K562 (cell line): ENCODE results near the gene LCN15. TPM values are rescaled to one million over a fixed set of nuclear protein-coding genes. Genes with fewer than 3 reads are reported as not detected.

Source experiments
- BHLHE40 ChIP-seq: IDR thresholded peaks from 2 replicates; pipeline ENCODE4 v1.6.1; 2011; ENCODE audit warnings: low read length, improper control_type of control experiment
- FOXJ2 ChIP-seq: fragments of 200-800 bp; sonication (Bioruptor generic); IDR thresholded peaks from 2 replicates; pipeline ENCODE4 v1.6.1; 2016; ENCODE audit warnings: missing genetic modification characterization, missing compliant biosample characterization
- HDAC6 ChIP-seq: IDR thresholded peaks from 2 replicates; pipeline ENCODE4 v1.6.1; 2012; ENCODE audit warnings: low read depth, mild to moderate bottlenecking, control low read depth, inconsistent platforms, low read length, moderate library complexity
- NFE2 ChIP-seq: IDR thresholded peaks from 2 replicates; pipeline ENCODE4 v1.6.1; 2014; ENCODE audit warnings: antibody characterized with exemption, low read depth
- NR4A1 ChIP-seq, 2 experiments: fragments of 250-450 bp in 1 of 2; fragments of 450-650 bp in 1 of 2; sonication (Bioruptor Pico) in 1 of 2; IDR thresholded peaks; 2 replicates each; pipeline versions ENCODE4 v1.4.0 to v1.6.1; 2016 to 2020; ENCODE audit warnings: mild to moderate bottlenecking in 2 of 2, missing compliant biosample characterization in 1 of 2, missing genetic modification characterization in 1 of 2, moderate library complexity in 1 of 2
- PATZ1 ChIP-seq: fragments of 250-450 bp; sonication (Bioruptor Pico); IDR thresholded peaks from 2 replicates; pipeline ENCODE4 v1.5.0; 2020; ENCODE audit warnings: mild to moderate bottlenecking, borderline replicate concordance
- PHF8 ChIP-seq: fragments of 200-600 bp; sonication (generic); IDR thresholded peaks from 2 replicates; pipeline ENCODE4 v1.6.1; 2012; ENCODE audit warnings: mixed run types, mild to moderate bottlenecking, inconsistent platforms, low read length, moderate library complexity, borderline replicate concordance
- PRPF4 ChIP-seq: fragments of 200-400 bp; formaldehyde crosslinking; IDR thresholded peaks from one replicate; pipeline ENCODE4 v1.6.1; 2017; ENCODE audit warnings: low read length, low read depth, mild to moderate bottlenecking; ENCODE audit not compliant: insufficient read depth, poor library complexity, severe bottlenecking
- SAP30 ChIP-seq: fragments of 200-600 bp; sonication (generic); IDR thresholded peaks from 2 replicates; pipeline ENCODE4 v1.6.1; 2012; ENCODE audit warnings: borderline replicate concordance, low read depth, mild to moderate bottlenecking, moderate library complexity, low read length, control low read depth, inconsistent platforms; ENCODE audit not compliant: insufficient read depth, poor library complexity, severe bottlenecking
- SETDB1 ChIP-seq: IDR thresholded peaks from one replicate; pipeline ENCODE4 v1.6.1; 2012; ENCODE audit warnings: low read length, control low read depth, inconsistent platforms
- SIRT6 ChIP-seq: IDR thresholded peaks from one replicate; pipeline ENCODE4 v1.6.1; 2012; ENCODE audit warnings: low read depth, mild to moderate bottlenecking, control low read depth, inconsistent platforms, low read length, moderate library complexity
- ZBED1 ChIP-seq: IDR thresholded peaks from 2 replicates; pipeline ENCODE4 v1.6.1; 2014
- ZBTB49 ChIP-seq: sonication (generic); formaldehyde crosslinking; IDR thresholded peaks from 2 replicates; pipeline ENCODE4 v1.8.0; 2022; ENCODE audit warnings: missing genetic modification reagents, mild to moderate bottlenecking, borderline replicate concordance
- polyA plus RNA-seq, 8 experiments: library from polyadenylated mRNA; depleted of rRNA in 4 of 8; stranded (reverse) in 5 of 8; unstranded in 3 of 8; fragments of >200 nt; fragmentation: Nextera tagmentation in 2 of 8; fragmentation: Illumina TruSeq in 1 of 8; extraction: Ambion mirVana in 2 of 8; extraction: Trizol in 1 of 8; gene quantifications; 2 replicates each; pipeline versions ENCODE4 v1.2.1 to v1.2.3, GENCODE V29; 2011 to 2014; ENCODE audit warnings: inconsistent platforms in 1 of 8, missing spikeins in 1 of 8
- total RNA-seq, 7 experiments: library from RNA; depleted of rRNA in 6 of 7; stranded (reverse); fragments of >200 nt in 6 of 7; fragmentation: Illumina TruSeq in 2 of 7; extraction: Trizol in 2 of 7; gene quantifications; 2 replicates each; pipeline versions ENCODE4 v1.2.1 to v1.2.3, GENCODE V29; 2011 to 2021; ENCODE audit warnings: low replicate concordance in 1 of 7
- TF ChIP-seq, protein P1 (sequence below), 2 experiments: fragments of 450-650 bp in 1 of 2; sonication (generic) in 1 of 2; formaldehyde crosslinking; conservative IDR thresholded peaks; 2 replicates each; pipeline versions ENCODE4 v1.4.0 to v1.8.1; 2020 to 2022; ENCODE audit warnings: mild to moderate bottlenecking in 1 of 2, missing genetic modification reagents in 1 of 2
- TF ChIP-seq, protein P2 (sequence below): fragments of 250-450 bp; sonication (Bioruptor Pico); IDR thresholded peaks from 2 replicates; pipeline ENCODE4 v1.5.0; 2021; ENCODE audit warnings: mild to moderate bottlenecking, moderate library complexity
- TF ChIP-seq, protein P3 (sequence below): sonication (generic); formaldehyde crosslinking; IDR thresholded peaks from 2 replicates; pipeline ENCODE4 v1.8.0; 2022; ENCODE audit warnings: mild to moderate bottlenecking, missing genetic modification reagents

Gene LCN15
- total and polyA plus RNA-seq, 9 of the 15 experiments (the other 6 are each of a cell fraction or from before 2014, with no cell fraction given) = 0.66 TPM; not detected in 8

DNA sequence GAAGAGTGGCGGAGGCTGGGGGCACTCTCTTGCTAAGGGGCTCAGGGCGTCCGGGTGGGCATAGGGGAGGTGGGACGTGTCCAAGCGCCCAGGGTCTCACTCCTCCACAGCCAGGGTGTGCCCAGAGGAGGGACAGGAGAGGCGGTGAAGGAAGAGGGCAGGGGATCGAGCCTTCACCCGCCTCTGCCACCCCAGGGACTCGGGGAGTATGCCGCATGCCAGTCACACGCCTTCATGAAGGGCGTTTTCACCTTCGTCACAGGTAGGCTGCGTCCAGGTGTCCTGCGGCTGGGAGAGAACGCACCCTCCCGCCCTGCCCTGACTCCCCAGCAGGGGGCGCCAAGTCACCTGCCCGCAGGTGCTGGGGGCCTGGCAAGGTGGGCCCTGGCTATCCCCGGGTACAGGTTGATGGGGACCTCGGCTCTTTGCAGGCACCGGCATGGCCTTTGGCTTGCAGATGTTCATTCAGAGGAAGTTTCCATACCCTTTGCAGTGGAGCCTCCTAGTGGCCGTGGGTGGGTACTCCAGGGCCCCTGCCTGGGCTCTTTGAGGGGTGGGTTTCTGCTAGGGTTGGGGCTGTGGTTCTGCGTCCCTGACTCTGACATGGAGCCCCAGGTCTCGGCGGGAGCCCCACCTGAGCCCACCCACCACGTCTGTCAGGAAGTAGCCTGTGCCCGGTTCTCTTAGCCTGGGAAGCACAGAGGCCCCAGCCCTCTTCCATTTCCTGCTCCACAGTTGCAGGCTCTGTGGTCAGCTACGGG, 27.4 kb upstream of the LCN15 start (continued):
- TF ChIP-seq, protein P1, sequence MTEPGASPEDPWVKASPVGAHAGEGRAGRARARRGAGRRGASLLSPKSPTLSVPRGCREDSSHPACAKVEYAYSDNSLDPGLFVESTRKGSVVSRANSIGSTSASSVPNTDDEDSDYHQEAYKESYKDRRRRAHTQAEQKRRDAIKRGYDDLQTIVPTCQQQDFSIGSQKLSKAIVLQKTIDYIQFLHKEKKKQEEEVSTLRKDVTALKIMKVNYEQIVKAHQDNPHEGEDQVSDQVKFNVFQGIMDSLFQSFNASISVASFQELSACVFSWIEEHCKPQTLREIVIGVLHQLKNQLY (CRISPR knock-in tag; conservative IDR thresholded peaks at IDR 0.05) = no peak
- TF ChIP-seq BHLHE40 = peak; percentile 11; the same call in 1 of the 2 replicates
- TF ChIP-seq PATZ1 (CRISPR knock-in tag) = no peak
- no peak; the same call in 1 of the 2 replicates for TF ChIP-seq PHF8
- TF ChIP-seq NFE2 = no peak
- TF ChIP-seq ZBED1 = 0 out of 2 replicates have a peak, but pooled peaks have one; percentile 52
- TF ChIP-seq HDAC6 = no peak
- TF ChIP-seq, protein P2, sequence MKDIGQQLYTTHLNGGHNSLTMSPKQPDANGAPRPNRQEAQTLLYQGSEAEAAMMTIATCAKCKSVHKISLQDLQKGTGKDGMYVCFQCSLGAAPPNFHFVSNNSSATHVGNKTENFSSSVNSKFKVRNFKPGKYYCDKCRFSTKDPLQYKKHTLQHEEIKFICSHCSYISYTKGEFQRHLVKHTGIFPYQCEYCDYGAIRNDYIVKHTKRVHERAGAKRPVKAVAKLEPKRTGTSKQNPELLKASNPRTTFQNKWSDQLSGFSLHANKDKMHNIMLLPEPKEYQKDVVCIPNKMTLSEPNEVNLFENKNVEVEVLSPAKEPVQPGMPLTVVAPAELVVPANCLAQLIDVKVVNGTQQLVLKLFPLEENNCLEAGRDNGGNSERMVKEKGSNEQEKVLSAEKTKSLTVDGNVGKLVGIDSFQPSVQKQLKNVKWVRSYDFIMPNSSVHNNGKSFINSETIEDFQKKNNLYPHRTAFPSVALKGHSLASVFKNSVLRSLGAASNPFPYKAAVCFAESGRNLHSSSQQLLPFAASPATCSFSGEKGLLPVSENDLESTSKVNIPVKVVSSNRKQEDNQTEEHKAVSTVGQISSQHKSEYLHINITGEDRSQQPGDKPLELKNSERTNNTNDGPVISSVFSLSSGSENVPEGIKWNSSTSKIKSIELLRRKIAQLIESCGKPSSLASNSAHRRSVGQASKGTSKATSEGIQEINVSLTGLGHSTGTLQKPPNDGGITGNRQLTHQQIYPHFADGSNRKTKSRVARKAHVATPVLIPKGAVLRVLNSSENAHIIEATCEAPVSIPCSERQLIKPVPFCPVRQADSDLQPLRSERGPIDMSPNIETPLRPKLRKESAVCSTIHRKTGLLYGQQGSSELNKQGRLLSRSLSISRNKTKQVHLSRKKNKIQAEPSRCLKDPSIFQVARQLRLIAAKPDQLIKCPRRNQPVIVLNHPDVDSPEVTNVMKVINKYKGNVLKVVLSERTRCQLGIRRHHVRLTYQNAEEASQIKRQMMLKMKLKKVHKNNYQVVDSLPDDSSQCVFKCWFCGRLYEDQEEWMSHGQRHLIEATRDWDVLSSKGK (CRISPR knock-in tag) = no peak
- TF ChIP-seq NR4A1 (CRISPR knock-in tag; IDR thresholded peaks at IDR 0.05) = peak; percentile 24; the same call in 1 of the 2 replicates
- no peak for TF ChIP-seq NR4A1 (tag; IDR thresholded peaks at IDR 0.05)
- TF ChIP-seq SIRT6 = no peak
- peak; percentile 48 for TF ChIP-seq SAP30
- TF ChIP-seq SETDB1 = no peak
- no peak for TF ChIP-seq PRPF4
- TF ChIP-seq, protein P3, sequence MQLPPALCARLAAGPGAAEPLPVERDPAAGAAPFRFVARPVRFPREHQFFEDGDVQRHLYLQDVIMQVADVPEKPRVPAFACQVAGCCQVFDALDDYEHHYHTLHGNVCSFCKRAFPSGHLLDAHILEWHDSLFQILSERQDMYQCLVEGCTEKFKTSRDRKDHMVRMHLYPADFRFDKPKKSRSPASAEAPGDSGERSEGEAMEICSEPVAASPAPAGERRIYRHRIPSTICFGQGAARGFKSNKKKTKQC (CRISPR knock-in tag) = peak; percentile 87
- TF ChIP-seq FOXJ2 (tag) = no peak
- no peak for TF ChIP-seq ZBTB49
